Astrocyte of the hippocampus (primary cell): ENCODE results near the gene SNAI1.

Experiments used
- DNase-seq: peaks from one replicate; pipeline ENCODE4 v3.0.0; 2011; ENCODE audit warnings: low read depth, low spot score

The SNAI1 gene

DNA sequence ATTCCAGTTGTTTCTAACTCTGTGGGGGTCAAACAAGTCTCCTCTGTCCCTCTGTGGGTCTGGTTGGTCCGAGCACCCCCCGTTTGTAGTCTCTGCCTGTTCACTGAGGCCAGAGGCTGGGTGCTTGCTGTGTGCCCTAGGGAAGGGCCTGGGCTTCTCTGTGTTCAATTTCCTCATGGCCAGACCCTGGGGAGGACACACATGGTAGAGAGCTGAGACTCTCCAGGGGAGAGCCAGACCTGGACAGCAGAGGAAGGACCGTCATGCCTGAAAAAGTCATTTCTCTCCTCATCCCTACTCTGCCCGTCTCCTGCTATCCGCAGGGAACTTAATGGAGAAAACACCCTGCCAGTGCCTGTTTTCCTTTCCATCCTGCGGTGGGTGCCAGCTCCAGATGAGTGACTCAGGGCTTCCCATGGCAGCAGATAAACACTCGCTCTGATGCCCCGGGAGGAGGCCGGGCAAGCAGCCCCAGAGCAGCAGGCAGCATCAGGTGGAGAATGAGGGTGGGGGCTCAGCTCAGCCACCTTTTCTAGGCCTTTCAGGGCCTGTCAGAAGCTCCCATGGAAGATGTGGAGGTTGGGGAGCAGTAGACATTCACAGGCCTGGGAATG, 51.9 kb downstream of the SNAI1 start:
- peak; percentile 91 for DNase-seq

DNA sequence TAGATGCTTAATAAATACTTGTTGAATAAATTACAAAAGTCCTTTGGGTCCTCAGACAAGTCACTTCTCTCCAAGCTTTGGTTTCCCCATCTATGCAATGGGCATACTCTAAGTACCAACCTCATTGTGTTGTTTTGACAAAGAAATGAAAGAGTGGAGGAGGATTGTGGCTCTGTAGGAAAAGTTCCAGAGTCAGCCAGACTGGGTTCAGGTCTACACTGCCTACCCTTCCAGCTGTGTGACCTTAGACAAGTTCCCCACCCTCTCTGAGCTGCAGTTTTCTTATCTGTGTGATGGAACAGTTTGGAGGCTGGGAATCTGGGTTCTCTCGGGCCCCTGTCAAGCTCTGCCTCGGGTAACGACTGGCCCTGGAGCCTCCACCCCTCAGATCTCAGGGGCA, 53.9 kb downstream of the SNAI1 start:
- no peak for DNase-seq

DNA sequence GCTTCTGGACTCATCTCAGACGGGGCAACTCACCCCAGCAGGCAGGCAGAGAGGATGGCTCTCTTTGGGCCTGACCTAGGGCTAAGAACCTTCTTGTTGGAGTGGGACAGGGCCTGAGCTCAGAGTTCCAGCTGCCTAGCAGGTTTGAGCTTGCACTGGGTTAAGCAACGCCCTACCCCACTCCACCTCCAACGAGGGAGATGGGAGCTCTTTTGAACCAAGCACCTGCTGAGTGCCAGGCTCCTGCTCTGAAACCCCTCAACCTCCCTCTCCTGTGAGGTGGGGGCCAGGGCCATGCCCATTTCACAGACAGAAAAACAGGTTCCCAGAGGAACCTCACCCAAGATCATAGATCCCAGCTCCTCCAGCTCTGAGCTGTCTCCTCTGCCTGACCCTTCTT, 54.3 kb downstream of the SNAI1 start:
- no peak for DNase-seq

DNA sequence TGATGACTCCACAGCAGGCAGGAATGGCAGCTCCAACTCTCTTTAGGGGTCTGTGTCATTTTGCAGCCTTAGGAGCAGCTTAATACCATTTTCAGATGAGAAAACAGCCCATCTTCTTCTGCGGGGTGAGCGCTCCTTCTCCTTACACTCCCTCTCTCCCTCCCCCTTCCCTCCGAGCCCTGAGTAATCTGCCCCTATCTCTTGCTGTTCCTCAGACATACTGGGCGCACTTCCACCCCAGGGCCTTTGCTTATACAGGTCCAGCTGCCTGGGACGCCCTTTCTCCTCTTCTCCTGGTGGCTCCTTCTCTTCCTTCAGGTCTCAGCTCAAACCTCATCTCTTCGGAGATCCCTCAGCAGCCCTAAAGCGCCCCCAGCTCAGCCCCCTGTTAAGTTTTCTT, 54.8 kb downstream of the SNAI1 start:
- no peak for DNase-seq

DNA sequence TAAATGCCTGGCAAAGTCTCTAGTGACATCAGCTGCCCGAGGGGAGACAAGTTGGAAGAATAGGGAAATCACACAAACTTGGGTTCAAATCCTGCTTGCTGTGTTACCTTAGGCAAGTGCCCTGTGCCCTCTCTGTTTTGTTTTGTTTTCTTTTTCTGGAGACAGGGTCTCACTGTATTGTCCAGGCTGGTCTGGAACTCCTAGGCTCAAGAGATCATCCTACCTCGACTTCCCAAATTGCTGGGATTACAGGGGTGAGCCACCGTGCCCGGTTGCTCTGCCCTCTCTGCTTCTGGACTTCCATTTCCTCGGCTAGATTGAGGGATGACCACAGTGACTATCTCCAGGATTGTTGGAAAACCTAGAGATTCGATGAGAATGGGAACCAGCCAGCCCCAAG, 55.4 kb downstream of the SNAI1 start:
- no peak for DNase-seq
